AG04449 (cell line): Measurements from ENCODE around the gene MMP15.
"Not testable (repeated sequence)": the region's sequence is repeated elsewhere in the genome, so short reads cannot be mapped to it uniquely, and the experiment has no call there.

Experiments used
- CTCF ChIA-PET: fragments of 350-600 bp; formaldehyde crosslinking; extraction: SDS; loops from one replicate; lab custom pipeline; 2021; ENCODE audit warnings: antibody characterized with exemption; lab: Yijun Ruan, JAX
- POLR2A ChIA-PET: fragments of 400-600, 350-600 bp; formaldehyde crosslinking; extraction: SDS; loops from one replicate; lab custom pipeline; 2020; ENCODE audit warnings: antibody characterized with exemption, inconsistent platforms; lab: Yijun Ruan, JAX
- DNase-seq: peaks from one replicate; pipeline ENCODE4 v3.0.0-alpha.2; 2010; ENCODE audit warnings: low read depth, low spot score
- H3K4me3 ChIP-seq: 2 replicates; pipeline ENCODE4 v1.5.1; 2011; ENCODE audit warnings: low read depth, mild to moderate bottlenecking, control low read depth, low read length
- CTCF ChIP-seq: IDR thresholded peaks from one replicate; pipeline ENCODE4 v1.5.1; 2011; ENCODE audit warnings: mild to moderate bottlenecking, moderate library complexity, low read length, control low read depth, inconsistent platforms; ENCODE audit not compliant: insufficient read depth; ENCODE audit errors: missing control alignments

Gene MMP15

GRCh38 chr16:58001781-58002415 lies 23.7 kb upstream of the MMP15 start:
- CTCF ChIA-PET: interaction anchor here (1.0 to 11.4 kb wide), 10 partner anchors 11 to 399 kb away, joined by 3 to 161 read pairs (median 3); no protein-coding TSS in a partner anchor
- H3K4me3 ChIP-seq: peak overlapping the region; percentile 93
- no peak for TF ChIP-seq CTCF
- POLR2A ChIA-PET: no interaction called here
- DNase-seq: no peak

GRCh38 chr16:58002416-58002800 lies 23.1 kb upstream of the MMP15 start:
- CTCF ChIA-PET: interaction anchor here (1.0 to 11.4 kb wide), 6 partner anchors 10 to 400 kb away, joined by 3 to 161 read pairs (median 8); no protein-coding TSS in a partner anchor
- POLR2A ChIA-PET: no interaction called here
- DNase-seq: no peak
- H3K4me3 ChIP-seq: no peak overlapping the region
- TF ChIP-seq CTCF: no peak

GRCh38 chr16:58002936-58003335 lies 22.6 kb upstream of the MMP15 start:
- no peak for DNase-seq
- H3K4me3 ChIP-seq: no peak overlapping the region
- POLR2A ChIA-PET: no interaction called here
- no peak for TF ChIP-seq CTCF
- CTCF ChIA-PET: interaction anchor here (1.2 to 11.4 kb wide), 4 partner anchors 10 to 400 kb away, joined by 3 to 161 read pairs (median 34); no protein-coding TSS in a partner anchor

GRCh38 chr16:58004736-58005135 lies 20.8 kb upstream of the MMP15 start:
- H3K4me3 ChIP-seq, POLR2A ChIA-PET, DNase-seq: not testable (repeated sequence)
- CTCF ChIA-PET: interaction anchor here (0.7 to 11.4 kb wide), 7 partner anchors 9 to 248 kb away, joined by 3 to 161 read pairs (median 4); no protein-coding TSS in a partner anchor

- TF ChIP-seq CTCF: no peak
- ChIA-PET CTCF (interaction anchor here (1.2 to 7.4 kb wide), 5 partner anchors 10 to 112 kb away, joined by 3 to 56 read pairs (median 6); partner anchors contain the start of genes USB1 and ZNF319), POLR2A (interaction anchor here (1.6 kb wide), 1 partner anchor 112 kb away, joined by 3 read pairs; no protein-coding TSS in a partner anchor)
- no peak for DNase-seq
- no peak overlapping the region for H3K4me3 ChIP-seq
These were observed 15.6 kb upstream of the MMP15 start for GRCh38 chr16:58009856-58010416.

GRCh38 chr16:58010886-58011285 lies 14.7 kb upstream of the MMP15 start:
- no peak for TF ChIP-seq CTCF
- ChIA-PET POLR2A (interaction anchor here (1.6 kb wide), 1 partner anchor 111 kb away, joined by 3 read pairs; no protein-coding TSS in a partner anchor), CTCF (interaction anchor here (1.0 to 7.4 kb wide), 9 partner anchors 9 to 434 kb away, joined by 3 to 56 read pairs (median 4); partner anchors contain the start of genes USB1 and ZNF319)
- DNase-seq: no peak
- H3K4me3 ChIP-seq: no peak overlapping the region
